HEK293 (cell line): ENCODE data around the gene CCDC85B.

Source experiments
- CTCF ChIA-PET: fragments of 350-600 bp; formaldehyde crosslinking; extraction: SDS; loops from one replicate; lab custom pipeline; 2021; ENCODE audit warnings: antibody characterized with exemption; lab: Yijun Ruan, JAX
- POLR2A ChIA-PET: fragments of 300-600 bp; formaldehyde crosslinking; extraction: SDS; loops from one replicate; lab custom pipeline; 2020; ENCODE audit warnings: antibody characterized with exemption, inconsistent platforms; lab: Yijun Ruan, JAX
- H3K27ac ChIP-seq: fragments of 200-500 bp; sonication (Bioruptor generic); 2 replicates; pipeline ENCODE4 v1.5.1; 2014; ENCODE audit warnings: low read depth, low read length, control low read depth, inconsistent platforms; ENCODE audit errors: extremely low read depth
- H3K36me3 ChIP-seq, 2 experiments: fragments of 200-500 bp in 1 of 2; sonication (Bioruptor generic) in 1 of 2; 1 replicate in 1 of 2; 2 replicates in 1 of 2; pipeline ENCODE4 v1.5.1; 2014 to 2017; ENCODE audit warnings: inconsistent platforms in 2 of 2, low read length in 2 of 2; ENCODE audit not compliant: control insufficient read depth in 2 of 2, insufficient read depth in 1 of 2
- H3K4me1 ChIP-seq: fragments of 200-500 bp; sonication (Bioruptor generic); 2 replicates; pipeline ENCODE4 v1.5.1; 2014; ENCODE audit warnings: mild to moderate bottlenecking, low read length, inconsistent platforms; ENCODE audit not compliant: control insufficient read depth, insufficient read depth
- H3K4me3 ChIP-seq: 2 replicates; pipeline ENCODE4 v1.5.1; 2011; ENCODE audit warnings: low read depth, mild to moderate bottlenecking, control low read depth, low read length, moderate library complexity
- H3K9me3 ChIP-seq: fragments of 200-500 bp; sonication (Bioruptor generic); 2 replicates; pipeline ENCODE4 v1.5.1; 2014; ENCODE audit warnings: low read depth, low read length, inconsistent platforms; ENCODE audit not compliant: control insufficient read depth, insufficient read depth
- SP3 ChIP-seq: fragments of 450-650 bp; formaldehyde crosslinking; IDR thresholded peaks from 2 replicates; pipeline ENCODE4 v1.5.1; 2016; ENCODE audit warnings: missing biosample characterization, missing genetic modification characterization
- TCF7L2 ChIP-seq: IDR thresholded peaks from 2 replicates; pipeline ENCODE4 v1.6.1; 2011; ENCODE audit warnings: low read depth, mild to moderate bottlenecking, inconsistent platforms, low read length, moderate library complexity, borderline replicate concordance
- ZBTB20 ChIP-seq: fragments of 450-650 bp; formaldehyde crosslinking; IDR thresholded peaks from 2 replicates; pipeline ENCODE4 v1.5.1; 2016; ENCODE audit warnings: missing biosample characterization, missing genetic modification characterization
- ZEB2 ChIP-seq: fragments of 450-650 bp; formaldehyde crosslinking; IDR thresholded peaks from 2 replicates; pipeline ENCODE4 v1.5.1; 2016; ENCODE audit warnings: missing biosample characterization, missing genetic modification characterization
- ZNF155 ChIP-seq: fragments of 450-650 bp; formaldehyde crosslinking; IDR thresholded peaks from 2 replicates; pipeline ENCODE4 v1.5.1; 2016; ENCODE audit warnings: missing biosample characterization, missing genetic modification characterization
- ZNF184 ChIP-seq: fragments of 450-650 bp; IDR thresholded peaks from 2 replicates; pipeline ENCODE4 v1.5.1; 2018; ENCODE audit warnings: missing biosample characterization, mild to moderate bottlenecking, missing genetic modification characterization
- ZNF302 ChIP-seq: fragments of 450-650 bp; formaldehyde crosslinking; IDR thresholded peaks from 2 replicates; pipeline ENCODE4 v1.5.1; 2016; ENCODE audit warnings: missing biosample characterization, missing genetic modification characterization, low read depth
- ZNF341 ChIP-seq: fragments of 450-650 bp; formaldehyde crosslinking; IDR thresholded peaks from 2 replicates; pipeline ENCODE4; 2016; ENCODE audit warnings: low read depth, missing biosample characterization, missing genetic modification characterization
- ZNF558 ChIP-seq: fragments of 450-650 bp; formaldehyde crosslinking; IDR thresholded peaks from 2 replicates; pipeline ENCODE4 v1.5.1; 2016; ENCODE audit warnings: missing biosample characterization, missing genetic modification characterization
- ZSCAN30 ChIP-seq: fragments of 450-650 bp; IDR thresholded peaks from 2 replicates; pipeline ENCODE4 v1.5.1; 2018; ENCODE audit warnings: missing biosample characterization, mild to moderate bottlenecking, missing genetic modification characterization, moderate library complexity
- TF ChIP-seq, protein P1 (sequence below): fragments of 450-650 bp; formaldehyde crosslinking; IDR thresholded peaks from 2 replicates; pipeline ENCODE4 v1.5.1; 2016; ENCODE audit warnings: missing biosample characterization, missing genetic modification characterization
- TF ChIP-seq, protein P2 (sequence below): fragments of 450-650 bp; formaldehyde crosslinking; IDR thresholded peaks from 2 replicates; pipeline ENCODE4 v1.5.1; 2017; ENCODE audit warnings: missing biosample characterization, missing genetic modification characterization
- TF ChIP-seq, protein P3 (sequence below): fragments of 450-650 bp; formaldehyde crosslinking; IDR thresholded peaks from 2 replicates; pipeline ENCODE4 v1.5.1; 2016; ENCODE audit warnings: missing biosample characterization, missing genetic modification characterization, low read depth
- TF ChIP-seq, protein P4 (sequence below): fragments of 450-650 bp; formaldehyde crosslinking; IDR thresholded peaks from 2 replicates; pipeline ENCODE4 v1.5.1; 2016; ENCODE audit warnings: missing biosample characterization, missing genetic modification characterization
- TF ChIP-seq, protein P5 (sequence below): fragments of 450-650 bp; formaldehyde crosslinking; IDR thresholded peaks from 2 replicates; pipeline ENCODE4 v1.5.1; 2016; ENCODE audit warnings: missing biosample characterization, missing genetic modification characterization, borderline replicate concordance
- TF ChIP-seq, protein P6 (sequence below): fragments of 450-650 bp; formaldehyde crosslinking; IDR thresholded peaks from 2 replicates; pipeline ENCODE4 v1.5.1; 2016; ENCODE audit warnings: missing biosample characterization, missing genetic modification characterization

The CCDC85B gene

DNA sequence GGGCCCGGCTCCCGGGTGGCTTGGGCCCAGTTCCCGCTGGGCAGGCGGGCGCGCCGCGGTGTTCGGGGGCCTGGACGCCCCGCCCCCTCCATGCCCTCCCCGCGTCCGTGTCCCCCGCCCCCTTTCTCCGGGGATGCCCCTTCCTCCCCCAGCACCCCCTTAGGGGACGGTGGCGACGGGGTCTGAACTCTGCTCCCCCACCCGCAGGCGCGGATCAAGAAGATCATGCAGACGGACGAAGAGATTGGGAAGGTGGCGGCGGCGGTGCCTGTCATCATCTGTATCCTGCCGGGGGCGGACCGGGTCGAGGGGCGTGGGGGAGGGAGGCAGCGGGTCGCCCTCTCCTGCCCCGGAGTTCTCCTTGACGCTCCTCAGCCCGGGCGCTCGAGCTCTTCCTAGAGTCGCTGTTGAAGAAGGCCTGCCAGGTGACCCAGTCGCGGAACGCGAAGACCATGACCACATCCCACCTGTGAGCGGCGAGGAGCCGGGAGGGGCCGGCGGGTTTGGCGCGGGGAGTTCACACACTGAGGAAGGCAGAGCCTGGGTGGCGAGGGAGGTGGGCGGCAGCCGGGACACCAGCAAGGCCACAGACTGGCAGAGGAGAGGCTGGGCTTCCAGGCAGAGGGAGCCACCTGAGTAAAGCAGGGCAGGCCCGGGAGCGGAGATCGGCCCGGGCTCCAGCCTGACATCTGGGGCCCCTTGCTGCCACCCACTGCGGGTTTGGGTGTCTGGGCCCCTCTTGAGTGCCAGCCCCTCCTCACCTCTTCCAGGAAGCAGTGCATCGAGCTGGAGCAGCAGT is 29.3 kb downstream of the CCDC85B start (continued):
- TF ChIP-seq, protein P1, sequence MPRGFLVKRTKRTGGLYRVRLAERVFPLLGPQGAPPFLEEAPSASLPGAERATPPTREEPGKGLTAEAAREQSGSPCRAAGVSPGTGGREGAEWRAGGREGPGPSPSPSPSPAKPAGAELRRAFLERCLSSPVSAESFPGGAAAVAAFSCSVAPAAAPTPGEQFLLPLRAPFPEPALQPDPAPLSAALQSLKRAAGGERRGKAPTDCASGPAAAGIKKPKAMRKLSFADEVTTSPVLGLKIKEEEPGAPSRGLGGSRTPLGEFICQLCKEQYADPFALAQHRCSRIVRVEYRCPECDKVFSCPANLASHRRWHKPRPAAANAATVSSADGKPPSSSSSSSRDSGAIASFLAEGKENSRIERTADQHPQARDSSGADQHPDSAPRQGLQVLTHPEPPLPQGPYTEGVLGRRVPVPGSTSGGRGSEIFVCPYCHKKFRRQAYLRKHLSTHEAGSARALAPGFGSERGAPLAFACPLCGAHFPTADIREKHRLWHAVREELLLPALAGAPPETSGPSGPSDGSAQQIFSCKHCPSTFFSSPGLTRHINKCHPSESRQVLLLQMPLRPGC (tag by site-specific recombination): no peak
- no peak for TF ChIP-seq TCF7L2
- TF ChIP-seq ZNF558 (tag by site-specific recombination): no peak
- TF ChIP-seq, protein P2, sequence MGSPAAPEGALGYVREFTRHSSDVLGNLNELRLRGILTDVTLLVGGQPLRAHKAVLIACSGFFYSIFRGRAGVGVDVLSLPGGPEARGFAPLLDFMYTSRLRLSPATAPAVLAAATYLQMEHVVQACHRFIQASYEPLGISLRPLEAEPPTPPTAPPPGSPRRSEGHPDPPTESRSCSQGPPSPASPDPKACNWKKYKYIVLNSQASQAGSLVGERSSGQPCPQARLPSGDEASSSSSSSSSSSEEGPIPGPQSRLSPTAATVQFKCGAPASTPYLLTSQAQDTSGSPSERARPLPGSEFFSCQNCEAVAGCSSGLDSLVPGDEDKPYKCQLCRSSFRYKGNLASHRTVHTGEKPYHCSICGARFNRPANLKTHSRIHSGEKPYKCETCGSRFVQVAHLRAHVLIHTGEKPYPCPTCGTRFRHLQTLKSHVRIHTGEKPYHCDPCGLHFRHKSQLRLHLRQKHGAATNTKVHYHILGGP (tag by site-specific recombination): no peak
- TF ChIP-seq, protein P3, sequence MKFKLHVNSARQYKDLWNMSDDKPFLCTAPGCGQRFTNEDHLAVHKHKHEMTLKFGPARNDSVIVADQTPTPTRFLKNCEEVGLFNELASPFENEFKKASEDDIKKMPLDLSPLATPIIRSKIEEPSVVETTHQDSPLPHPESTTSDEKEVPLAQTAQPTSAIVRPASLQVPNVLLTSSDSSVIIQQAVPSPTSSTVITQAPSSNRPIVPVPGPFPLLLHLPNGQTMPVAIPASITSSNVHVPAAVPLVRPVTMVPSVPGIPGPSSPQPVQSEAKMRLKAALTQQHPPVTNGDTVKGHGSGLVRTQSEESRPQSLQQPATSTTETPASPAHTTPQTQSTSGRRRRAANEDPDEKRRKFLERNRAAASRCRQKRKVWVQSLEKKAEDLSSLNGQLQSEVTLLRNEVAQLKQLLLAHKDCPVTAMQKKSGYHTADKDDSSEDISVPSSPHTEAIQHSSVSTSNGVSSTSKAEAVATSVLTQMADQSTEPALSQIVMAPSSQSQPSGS: no peak
- no peak for TF ChIP-seq ZNF184 (tag by site-specific recombination)
- peak; percentile 60; the same call in 1 of the 2 replicates for TF ChIP-seq SP3 (tag by site-specific recombination)
- TF ChIP-seq, protein P4, sequence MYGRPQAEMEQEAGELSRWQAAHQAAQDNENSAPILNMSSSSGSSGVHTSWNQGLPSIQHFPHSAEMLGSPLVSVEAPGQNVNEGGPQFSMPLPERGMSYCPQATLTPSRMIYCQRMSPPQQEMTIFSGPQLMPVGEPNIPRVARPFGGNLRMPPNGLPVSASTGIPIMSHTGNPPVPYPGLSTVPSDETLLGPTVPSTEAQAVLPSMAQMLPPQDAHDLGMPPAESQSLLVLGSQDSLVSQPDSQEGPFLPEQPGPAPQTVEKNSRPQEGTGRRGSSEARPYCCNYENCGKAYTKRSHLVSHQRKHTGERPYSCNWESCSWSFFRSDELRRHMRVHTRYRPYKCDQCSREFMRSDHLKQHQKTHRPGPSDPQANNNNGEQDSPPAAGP (tag by site-specific recombination): no peak
- TF ChIP-seq ZNF155 (tag by site-specific recombination): no peak
- TF ChIP-seq ZSCAN30 (tag by site-specific recombination): no peak
- TF ChIP-seq, protein P5, sequence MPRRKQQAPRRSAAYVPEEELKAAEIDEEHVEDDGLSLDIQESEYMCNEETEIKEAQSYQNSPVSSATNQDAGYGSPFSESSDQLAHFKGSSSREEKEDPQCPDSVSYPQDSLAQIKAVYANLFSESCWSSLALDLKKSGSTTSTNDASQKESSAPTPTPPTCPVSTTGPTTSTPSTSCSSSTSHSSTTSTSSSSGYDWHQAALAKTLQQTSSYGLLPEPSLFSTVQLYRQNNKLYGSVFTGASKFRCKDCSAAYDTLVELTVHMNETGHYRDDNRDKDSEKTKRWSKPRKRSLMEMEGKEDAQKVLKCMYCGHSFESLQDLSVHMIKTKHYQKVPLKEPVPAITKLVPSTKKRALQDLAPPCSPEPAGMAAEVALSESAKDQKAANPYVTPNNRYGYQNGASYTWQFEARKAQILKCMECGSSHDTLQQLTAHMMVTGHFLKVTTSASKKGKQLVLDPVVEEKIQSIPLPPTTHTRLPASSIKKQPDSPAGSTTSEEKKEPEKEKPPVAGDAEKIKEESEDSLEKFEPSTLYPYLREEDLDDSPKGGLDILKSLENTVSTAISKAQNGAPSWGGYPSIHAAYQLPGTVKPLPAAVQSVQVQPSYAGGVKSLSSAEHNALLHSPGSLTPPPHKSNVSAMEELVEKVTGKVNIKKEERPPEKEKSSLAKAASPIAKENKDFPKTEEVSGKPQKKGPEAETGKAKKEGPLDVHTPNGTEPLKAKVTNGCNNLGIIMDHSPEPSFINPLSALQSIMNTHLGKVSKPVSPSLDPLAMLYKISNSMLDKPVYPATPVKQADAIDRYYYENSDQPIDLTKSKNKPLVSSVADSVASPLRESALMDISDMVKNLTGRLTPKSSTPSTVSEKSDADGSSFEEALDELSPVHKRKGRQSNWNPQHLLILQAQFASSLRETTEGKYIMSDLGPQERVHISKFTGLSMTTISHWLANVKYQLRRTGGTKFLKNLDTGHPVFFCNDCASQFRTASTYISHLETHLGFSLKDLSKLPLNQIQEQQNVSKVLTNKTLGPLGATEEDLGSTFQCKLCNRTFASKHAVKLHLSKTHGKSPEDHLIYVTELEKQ (tag by site-specific recombination): no peak
- no peak for TF ChIP-seq ZNF302 (tag by site-specific recombination)
- TF ChIP-seq ZNF341: peak; percentile 35; the same call in 1 of the 2 replicates

DNA sequence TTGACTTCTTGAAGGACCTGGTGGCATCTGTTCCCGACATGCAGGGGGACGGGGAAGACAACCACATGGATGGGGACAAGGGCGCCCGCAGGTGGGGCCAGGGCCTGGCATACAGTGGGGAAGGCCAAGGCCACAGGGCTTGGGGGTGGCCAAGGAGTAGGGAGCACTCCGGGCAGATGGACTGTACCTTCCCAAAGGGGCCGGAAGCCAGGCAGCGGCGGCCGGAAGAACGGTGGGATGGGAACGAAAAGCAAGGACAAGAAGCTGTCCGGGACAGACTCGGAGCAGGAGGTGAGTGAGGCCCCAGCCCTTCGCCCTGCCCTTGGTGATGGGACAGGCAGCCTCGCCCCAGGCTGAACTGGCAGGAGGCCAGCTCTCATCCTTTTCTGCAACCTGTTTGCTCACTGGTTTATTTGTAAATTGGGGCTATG is 29.9 kb downstream of the CCDC85B start:
- CTCF ChIA-PET: interaction anchor here (0.7 kb wide), 1 partner anchor 13 kb away, joined by 5 read pairs; no protein-coding TSS in a partner anchor
- H3K27ac ChIP-seq: no peak overlapping the region
- peaks cover 0 to 14% of the 10 kb centered on the region in 2 experiments; a peak in 2 of 3 replicates for H3K36me3 ChIP-seq
- H3K9me3 ChIP-seq: no peaks in the 10 kb centered on the region
- POLR2A ChIA-PET: interaction anchor here (0.6 kb wide), 2 partner anchors 26 to 32 kb away, joined by 3 read pairs; partner anchors contain the start of gene FIBP
- peak overlapping the region; percentile 74 for H3K4me3 ChIP-seq
- TF ChIP-seq ZEB2: no peak
- TF ChIP-seq, protein P6, sequence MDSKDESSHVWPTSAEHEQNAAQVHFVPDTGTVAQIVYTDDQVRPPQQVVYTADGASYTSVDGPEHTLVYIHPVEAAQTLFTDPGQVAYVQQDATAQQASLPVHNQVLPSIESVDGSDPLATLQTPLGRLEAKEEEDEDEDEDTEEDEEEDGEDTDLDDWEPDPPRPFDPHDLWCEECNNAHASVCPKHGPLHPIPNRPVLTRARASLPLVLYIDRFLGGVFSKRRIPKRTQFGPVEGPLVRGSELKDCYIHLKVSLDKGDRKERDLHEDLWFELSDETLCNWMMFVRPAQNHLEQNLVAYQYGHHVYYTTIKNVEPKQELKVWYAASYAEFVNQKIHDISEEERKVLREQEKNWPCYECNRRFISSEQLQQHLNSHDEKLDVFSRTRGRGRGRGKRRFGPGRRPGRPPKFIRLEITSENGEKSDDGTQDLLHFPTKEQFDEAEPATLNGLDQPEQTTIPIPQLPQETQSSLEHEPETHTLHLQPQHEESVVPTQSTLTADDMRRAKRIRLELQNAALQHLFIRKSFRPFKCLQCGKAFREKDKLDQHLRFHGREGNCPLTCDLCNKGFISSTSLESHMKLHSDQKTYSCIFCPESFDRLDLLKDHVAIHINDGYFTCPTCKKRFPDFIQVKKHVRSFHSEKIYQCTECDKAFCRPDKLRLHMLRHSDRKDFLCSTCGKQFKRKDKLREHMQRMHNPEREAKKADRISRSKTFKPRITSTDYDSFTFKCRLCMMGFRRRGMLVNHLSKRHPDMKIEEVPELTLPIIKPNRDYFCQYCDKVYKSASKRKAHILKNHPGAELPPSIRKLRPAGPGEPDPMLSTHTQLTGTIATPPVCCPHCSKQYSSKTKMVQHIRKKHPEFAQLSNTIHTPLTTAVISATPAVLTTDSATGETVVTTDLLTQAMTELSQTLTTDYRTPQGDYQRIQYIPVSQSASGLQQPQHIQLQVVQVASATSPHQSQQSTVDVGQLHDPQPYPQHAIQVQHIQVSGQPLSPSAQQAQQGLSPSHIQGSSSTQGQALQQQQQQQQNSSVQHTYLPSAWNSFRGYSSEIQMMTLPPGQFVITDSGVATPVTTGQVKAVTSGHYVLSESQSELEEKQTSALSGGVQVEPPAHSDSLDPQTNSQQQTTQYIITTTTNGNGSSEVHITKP: peak; percentile 66
- 0 out of 2 replicates have a peak, but pooled peaks have one; percentile 3 for TF ChIP-seq ZBTB20 (tag by site-specific recombination)
- no peaks in the 10 kb centered on the region; the same call in 1 of the 2 replicates for H3K4me1 ChIP-seq
